ENCODE measurements around the gene P4HTM.

DNA sequence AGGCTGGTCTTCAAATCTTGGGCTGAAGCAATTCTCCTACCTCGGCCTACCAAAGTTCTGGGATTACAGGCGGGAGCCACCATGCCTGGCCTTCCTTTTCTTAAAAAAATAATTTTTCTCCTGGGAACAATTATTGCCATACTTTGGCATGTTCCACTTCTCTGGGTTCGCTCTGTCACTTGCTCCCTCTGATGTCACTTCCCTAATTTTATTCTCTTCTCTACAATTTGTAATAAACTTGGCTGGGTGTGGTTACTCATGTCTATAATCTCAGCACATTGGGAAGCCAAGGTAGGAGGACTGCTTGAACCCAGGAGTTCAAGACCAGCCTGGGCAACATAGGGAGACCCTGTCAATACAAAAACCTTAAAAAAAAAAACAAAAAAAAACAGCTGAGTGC is 45.2 kb downstream of the P4HTM start:
- no peak for TF ChIP-seq ZNF175 (tag by site-specific recombination; IDR thresholded peaks at IDR 0.05)
- TF ChIP-seq CTCF (tag by site-specific recombination; IDR thresholded peaks at IDR 0.05), result no peak

Data from HEK293 (cell line).